CD4-positive, CD25-positive, alpha-beta regulatory T cell (primary cell): ENCODE results near the gene HMGCL. TPM values are rescaled to one million over a fixed set of nuclear protein-coding genes. Genes with fewer than 3 reads are reported as not detected.
A peak's percentile ranks its signal among the peaks of the same experiment; 100 is the strongest.

Experiments used
- ATAC-seq, 2 donors: fragments of 150-1000 bp; cut with Tn5 transposase; one replicate each; pipeline ENCODE4 v1.10.0; 2021; ENCODE audit warnings: low read depth in 2 of 2, moderate number of reproducible peaks in 2 of 2, moderate library complexity in 1 of 2
- DNase-seq, 3 donors: peaks; one replicate each; pipeline versions ENCODE4 v3.0.0 to v3.0.0-alpha.2; 2012 to 2022; ENCODE audit warnings: mixed read lengths in 1 of 3
- H3K27ac ChIP-seq: one replicate; pipeline ENCODE4 v1.7.0; 2013; ENCODE audit warnings: mild to moderate bottlenecking, low read length; ENCODE audit not compliant: insufficient read depth, poor library complexity, severe bottlenecking
- H3K27me3 ChIP-seq: one replicate; pipeline ENCODE4 v1.7.0; 2013; ENCODE audit warnings: low read length; ENCODE audit not compliant: control insufficient read depth, insufficient read depth
- H3K36me3 ChIP-seq: one replicate; pipeline ENCODE4 v1.7.0; 2013; ENCODE audit warnings: mild to moderate bottlenecking, low read length, moderate library complexity; ENCODE audit not compliant: control insufficient read depth, insufficient read depth
- H3K4me1 ChIP-seq: 2 replicates; pipeline ENCODE4 v1.7.0; 2013; ENCODE audit warnings: mild to moderate bottlenecking, low read length; ENCODE audit not compliant: insufficient read depth, control insufficient read depth, poor library complexity, severe bottlenecking
- H3K4me3 ChIP-seq: one replicate; pipeline ENCODE4 v1.7.0; 2013; ENCODE audit warnings: low read depth, mild to moderate bottlenecking, low read length, moderate library complexity
- H3K9me3 ChIP-seq, 2 experiments: 1 replicate in 1 of 2; 2 replicates in 1 of 2; pipeline ENCODE4 v1.7.0; 2013; ENCODE audit warnings: low read length in 2 of 2, mild to moderate bottlenecking in 1 of 2, moderate library complexity in 1 of 2; ENCODE audit not compliant: control insufficient read depth in 2 of 2
- H3K27ac Mint-ChIP-seq, 3 donors: one replicate each; pipeline ENCODE4 v1.8.0; 2020 to 2022; ENCODE audit warnings: mild to moderate bottlenecking in 3 of 3, mixed read lengths in 3 of 3, moderate library complexity in 2 of 3
- H3K27me3 Mint-ChIP-seq: one replicate; pipeline ENCODE4 v1.8.0; 2022; ENCODE audit warnings: mild to moderate bottlenecking, mixed read lengths
- H3K36me3 Mint-ChIP-seq: one replicate; pipeline ENCODE4 v1.8.0; 2020; ENCODE audit warnings: mixed read lengths
- H3K4me1 Mint-ChIP-seq, 4 donors: one replicate each; pipeline ENCODE4 v1.8.0; 2020 to 2022; ENCODE audit warnings: mixed read lengths in 4 of 4, mild to moderate bottlenecking in 1 of 4
- H3K4me3 Mint-ChIP-seq, 4 donors: one replicate each; pipeline ENCODE4 v1.8.0; 2020 to 2022; ENCODE audit warnings: mild to moderate bottlenecking in 4 of 4, mixed read lengths in 4 of 4, moderate library complexity in 3 of 4
- H3K9me3 Mint-ChIP-seq, 7 donors: one replicate each; pipeline ENCODE4 v1.8.0; 2020 to 2022; ENCODE audit warnings: mixed read lengths in 7 of 7, mild to moderate bottlenecking in 3 of 7, moderate library complexity in 2 of 7
- polyA plus RNA-seq, 4 donors: library from polyadenylated mRNA; unstranded; fragments of 300-500 nt; fragmentation: Illumina TruSeq; gene quantifications; one replicate each; pipeline ENCODE4 v1.2.3, GENCODE V29; 2021
- total RNA-seq: library from RNA; stranded (reverse); gene quantifications from one replicate; pipeline ENCODE4 v1.2.3, GENCODE V29; 2022

The HMGCL gene
- 15.7 TPM for total RNA-seq
- polyA plus RNA-seq = 10 to 100 TPM; 36.3 to 40.5 (median 37.4) TPM

- Mint-ChIP-seq H3K9me3 (no peaks in the 10 kb centered on the region), H3K27me3 (peaks cover 5% of the 10 kb centered on the region), H3K4me1 (peaks cover 9 to 39% (median 31%) of the 10 kb centered on the region in 4 donors), H3K27ac (peak within 1 kb of the TSS; percentile 97), H3K4me3 (peak within 1 kb of the TSS; percentile 94 to 100 (median 96)), H3K36me3 (peaks cover 6% of the 10 kb centered on the region)
- Histone ChIP-seq H3K9me3 (no peaks in the 10 kb centered on the region), H3K27me3 (no peaks in the 10 kb centered on the region), H3K36me3 (no peaks in the 10 kb centered on the region), H3K4me1 (peaks cover 8% of the 10 kb centered on the region), H3K4me3 (peak within 1 kb of the TSS; percentile 92), H3K27ac (peak within 1 kb of the TSS; percentile 89)
- ATAC-seq (peak; percentile 96 to 97), DNase-seq (peak; percentile 83 to 95 (median 85))
Measured at GRCh38 chr1:23825076-23825761, at the start of gene HMGCL. Gene HMGCL, minus strand, starts transcription at chr1:23825429. Its CDS starts 14 bp downstream, at chr1:23825415.

GRCh38 chr1:23872421-23872820 lies 47.2 kb upstream of the HMGCL start:
- DNase-seq (no peak), ATAC-seq (no peak)
- H3K27me3 Mint-ChIP-seq = peaks cover 5% of the 10 kb centered on the region
- no peak overlapping the region for H3K27ac Mint-ChIP-seq
- no peaks in the 10 kb centered on the region for H3K9me3 ChIP-seq
- H3K4me1 Mint-ChIP-seq = peaks cover 4 to 12% (median 9%) of the 10 kb centered on the region in 4 donors
- no peaks in the 10 kb centered on the region for H3K27me3 ChIP-seq
- no peaks in the 10 kb centered on the region for H3K36me3 Mint-ChIP-seq
- no peaks in the 10 kb centered on the region for H3K36me3 ChIP-seq
- H3K27ac ChIP-seq = no peak overlapping the region
- no peak overlapping the region for H3K4me3 ChIP-seq
- H3K9me3 Mint-ChIP-seq = peaks cover 0 to 9% (median 4%) of the 10 kb centered on the region in 7 donors
- peaks cover 9% of the 10 kb centered on the region for H3K4me1 ChIP-seq
- H3K4me3 Mint-ChIP-seq = no peak overlapping the region

GRCh38 chr1:23869051-23869450 lies 43.8 kb upstream of the HMGCL start:
- H3K27me3 ChIP-seq = no peaks in the 10 kb centered on the region
- peaks cover 16% of the 10 kb centered on the region for H3K4me1 ChIP-seq
- peak overlapping the region; percentile 65 for H3K4me3 ChIP-seq
- peaks cover 9% of the 10 kb centered on the region for H3K36me3 ChIP-seq
- ATAC-seq (no peak), DNase-seq (no peak)
- H3K36me3 Mint-ChIP-seq = no peaks in the 10 kb centered on the region
- H3K9me3 Mint-ChIP-seq = no peaks in the 10 kb centered on the region
- peak overlapping the region; percentile 72 to 91 (median 88) for H3K4me3 Mint-ChIP-seq
- H3K9me3 ChIP-seq = no peaks in the 10 kb centered on the region
- no peak overlapping the region for H3K27ac ChIP-seq
- H3K4me1 Mint-ChIP-seq = peaks cover 4 to 34% (median 22%) of the 10 kb centered on the region in 4 donors
- H3K27me3 Mint-ChIP-seq = peaks cover 5% of the 10 kb centered on the region
- peak overlapping the region in 2 of 3 donors; percentile 96 for H3K27ac Mint-ChIP-seq

GRCh38 chr1:23868557-23869016 lies 43.4 kb upstream of the HMGCL start:
- no peak for DNase-seq
- H3K27me3 ChIP-seq = no peaks in the 10 kb centered on the region
- no peaks in the 10 kb centered on the region for H3K9me3 Mint-ChIP-seq
- H3K27ac ChIP-seq = peak overlapping the region; percentile 47
- H3K4me1 ChIP-seq = peaks cover 16% of the 10 kb centered on the region
- no peaks in the 10 kb centered on the region for H3K36me3 Mint-ChIP-seq
- peak overlapping the region; percentile 72 to 91 (median 88) for H3K4me3 Mint-ChIP-seq
- H3K4me3 ChIP-seq = peak overlapping the region; percentile 65
- no peaks in the 10 kb centered on the region for H3K9me3 ChIP-seq
- H3K27me3 Mint-ChIP-seq = peaks cover 5% of the 10 kb centered on the region
- ATAC-seq = no peak
- H3K36me3 ChIP-seq = peaks cover 9% of the 10 kb centered on the region
- peak overlapping the region; percentile 88 to 96 (median 96) for H3K27ac Mint-ChIP-seq
- peaks cover 4 to 34% (median 22%) of the 10 kb centered on the region in 4 donors for H3K4me1 Mint-ChIP-seq

GRCh38 chr1:23867895-23868556 lies 42.8 kb upstream of the HMGCL start, which contains the start of gene FUCA1:
Gene FUCA1, minus strand, starts transcription at chr1:23868290. Its CDS starts 4 bp downstream, at chr1:23868286.
- H3K4me3 ChIP-seq = peak within 1 kb of the TSS; percentile 70
- DNase-seq (peak; percentile 94 to 97 (median 95)), ATAC-seq (peak; percentile 99)
- Mint-ChIP-seq H3K27ac (peak within 1 kb of the TSS; percentile 88 to 96 (median 96)), H3K4me1 (peaks cover 4 to 34% (median 22%) of the 10 kb centered on the region in 4 donors), H3K9me3 (no peaks in the 10 kb centered on the region), H3K36me3 (peaks cover under 1% of the 10 kb centered on the region), H3K4me3 (peak within 1 kb of the TSS; percentile 72 to 91 (median 88)), H3K27me3 (peaks cover 5% of the 10 kb centered on the region)
- H3K27me3 ChIP-seq = no peaks in the 10 kb centered on the region
- no peaks in the 10 kb centered on the region for H3K9me3 ChIP-seq
- peaks cover 16% of the 10 kb centered on the region for H3K4me1 ChIP-seq
- peak within 1 kb of the TSS; percentile 71 for H3K27ac ChIP-seq
- peaks cover 11% of the 10 kb centered on the region for H3K36me3 ChIP-seq

- ATAC-seq (peak in 1 of 2 donors; percentile 1), DNase-seq (peak in 1 of 3 donors; percentile 2)
- peaks cover 16% of the 10 kb centered on the region for H3K36me3 ChIP-seq
- peaks cover 6% of the 10 kb centered on the region for H3K36me3 Mint-ChIP-seq
- peak overlapping the region; percentile 71 for H3K27ac ChIP-seq
- H3K9me3 Mint-ChIP-seq = no peaks in the 10 kb centered on the region
- H3K27me3 ChIP-seq = no peaks in the 10 kb centered on the region
- H3K4me3 ChIP-seq = peak overlapping the region; percentile 70
- peaks cover 4 to 34% (median 22%) of the 10 kb centered on the region in 4 donors for H3K4me1 Mint-ChIP-seq
- H3K4me1 ChIP-seq = peaks cover 16% of the 10 kb centered on the region
- H3K4me3 Mint-ChIP-seq = peak overlapping the region; percentile 72 to 91 (median 88)
- H3K27me3 Mint-ChIP-seq = peaks cover 5% of the 10 kb centered on the region
- peak overlapping the region in 1 of 3 donors; percentile 96 for H3K27ac Mint-ChIP-seq
- H3K9me3 ChIP-seq = no peaks in the 10 kb centered on the region
Measured at GRCh38 chr1:23867542-23867894, 42.3 kb upstream of the HMGCL start.

GRCh38 chr1:23865543-23865930 lies 40.3 kb upstream of the HMGCL start:
- Mint-ChIP-seq H3K36me3 (peaks cover 13% of the 10 kb centered on the region), H3K27me3 (peaks cover 5% of the 10 kb centered on the region), H3K4me1 (peaks cover 9 to 34% (median 22%) of the 10 kb centered on the region in 4 donors), H3K9me3 (no peaks in the 10 kb centered on the region), H3K27ac (peak overlapping the region in 2 of 3 donors; percentile 14 to 18), H3K4me3 (peak overlapping the region in 3 of 4 donors; percentile 21 to 75 (median 72))
- no peak overlapping the region for H3K4me3 ChIP-seq
- DNase-seq (no peak), ATAC-seq (no peak)
- H3K27me3 ChIP-seq = no peaks in the 10 kb centered on the region
- H3K9me3 ChIP-seq = no peaks in the 10 kb centered on the region
- H3K27ac ChIP-seq = no peak overlapping the region
- H3K4me1 ChIP-seq = peaks cover 16% of the 10 kb centered on the region
- H3K36me3 ChIP-seq = peaks cover 19% of the 10 kb centered on the region
